ENCODE results near the gene FAM156A. TPM values are rescaled to one million over a fixed set of nuclear protein-coding genes. Genes with fewer than 3 reads are reported as not detected.
A peak's percentile ranks its signal among the peaks of the same experiment; 100 is the strongest.
"Not testable (repeated sequence)": the region's sequence is repeated elsewhere in the genome, so short reads cannot be mapped to it uniquely, and the experiment has no call there.

Gene FAM156A
- total RNA-seq (10 to 100 TPM in 2 of 6 donors, 1 to 10 TPM in 4; 3.2 to 11.5 (median 5.9) TPM), polyA plus RNA-seq (10 to 100 TPM; 14.2 to 23.0 TPM)

GRCh38 chrX:52958113-52958959, at the start of gene FAM156A:
Gene FAM156A (minus strand): TSS chrX:52958518. CDS start chrX:52948588, 9,930 bp downstream.
- H3K27ac ChIP-seq; DNase-seq; H3K27me3 ChIP-seq; H3K4me3 ChIP-seq; H3K36me3 ChIP-seq; H3K4me1 ChIP-seq; intact Hi-C loops (cut with DNase I); H3K9me3 ChIP-seq: not testable (repeated sequence)
- ATAC-seq = peak; percentile 89 to 95 (median 92)
- peak; percentile 92 for FAIRE-seq
- WGBS, 2 donors = no CpG with 5 or more reads among the region's 91 CpGs

DNA sequence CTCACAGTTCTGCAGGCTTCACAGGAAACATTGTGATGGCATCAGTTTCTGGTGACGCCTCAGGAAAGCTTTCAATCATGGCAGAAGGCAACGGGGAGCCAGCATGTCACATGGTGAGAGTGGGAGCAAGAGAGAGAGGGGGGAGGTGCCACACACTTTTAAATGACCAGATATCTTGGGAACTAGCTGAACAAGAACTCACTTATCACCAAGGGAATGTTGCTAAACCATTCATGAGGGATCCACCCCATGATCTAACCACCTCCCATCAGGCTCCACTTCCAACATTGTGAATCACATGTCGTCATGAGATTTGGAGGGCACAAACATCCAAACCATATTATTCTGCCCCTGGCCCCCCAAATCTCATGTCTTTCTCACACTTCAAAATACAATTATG, 47.0 kb upstream of the FAM156A start:
- Histone ChIP-seq H3K36me3 (no peaks in the 10 kb centered on the region), H3K9me3 (no peaks in the 10 kb centered on the region), H3K27ac (no peak overlapping the region), H3K4me3 (no peak overlapping the region), H3K4me1 (no peaks in the 10 kb centered on the region), H3K27me3 (peaks cover 0 to 27% (median 2%) of the 10 kb centered on the region in 4 donors)
- 25 to 32% methylated on average over 3 of the region's 3 CpGs for WGBS, 2 donors
- ATAC-seq = no peak
- TF ChIP-seq, protein P1, sequence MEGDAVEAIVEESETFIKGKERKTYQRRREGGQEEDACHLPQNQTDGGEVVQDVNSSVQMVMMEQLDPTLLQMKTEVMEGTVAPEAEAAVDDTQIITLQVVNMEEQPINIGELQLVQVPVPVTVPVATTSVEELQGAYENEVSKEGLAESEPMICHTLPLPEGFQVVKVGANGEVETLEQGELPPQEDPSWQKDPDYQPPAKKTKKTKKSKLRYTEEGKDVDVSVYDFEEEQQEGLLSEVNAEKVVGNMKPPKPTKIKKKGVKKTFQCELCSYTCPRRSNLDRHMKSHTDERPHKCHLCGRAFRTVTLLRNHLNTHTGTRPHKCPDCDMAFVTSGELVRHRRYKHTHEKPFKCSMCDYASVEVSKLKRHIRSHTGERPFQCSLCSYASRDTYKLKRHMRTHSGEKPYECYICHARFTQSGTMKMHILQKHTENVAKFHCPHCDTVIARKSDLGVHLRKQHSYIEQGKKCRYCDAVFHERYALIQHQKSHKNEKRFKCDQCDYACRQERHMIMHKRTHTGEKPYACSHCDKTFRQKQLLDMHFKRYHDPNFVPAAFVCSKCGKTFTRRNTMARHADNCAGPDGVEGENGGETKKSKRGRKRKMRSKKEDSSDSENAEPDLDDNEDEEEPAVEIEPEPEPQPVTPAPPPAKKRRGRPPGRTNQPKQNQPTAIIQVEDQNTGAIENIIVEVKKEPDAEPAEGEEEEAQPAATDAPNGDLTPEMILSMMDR (IDR thresholded peaks at IDR 0.05) = no peak
- intact Hi-C loops (cut with DNase I) = no loop called here
- no peak for DNase-seq
- no peak for FAIRE-seq

DNA sequence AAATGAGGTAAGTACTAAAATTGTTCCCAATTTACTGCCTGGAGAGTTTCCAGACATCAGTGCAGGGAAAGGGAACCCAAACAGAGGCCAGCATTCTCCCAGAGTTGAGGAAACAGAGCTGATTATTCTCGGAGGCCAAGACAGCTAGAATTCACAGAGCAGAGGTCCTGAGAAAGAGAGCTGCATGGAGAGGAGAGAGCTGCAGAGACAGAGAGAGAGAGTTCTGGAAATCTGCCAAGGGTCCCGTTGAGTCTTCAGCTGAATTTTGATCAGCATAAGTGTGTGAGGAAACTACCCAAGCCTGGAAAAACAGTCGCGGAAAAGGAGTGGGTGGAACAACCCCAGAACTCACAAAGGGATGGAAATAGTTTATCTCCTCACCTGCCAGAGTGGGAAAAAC, 46.5 kb upstream of the FAM156A start:
- Histone ChIP-seq H3K36me3 (no peaks in the 10 kb centered on the region), H3K4me3 (no peak overlapping the region), H3K27me3 (peaks cover 0 to 28% (median 2%) of the 10 kb centered on the region in 4 donors), H3K27ac (no peak overlapping the region), H3K9me3 (no peaks in the 10 kb centered on the region), H3K4me1 (no peaks in the 10 kb centered on the region)
- TF ChIP-seq, protein P1 (IDR thresholded peaks at IDR 0.05) = no peak
- FAIRE-seq (no peak), DNase-seq (no peak), ATAC-seq (no peak)
- 13 to 31% methylated on average over 4 of the region's 4 CpGs for WGBS, 2 donors
- intact Hi-C loops (cut with DNase I) = no loop called here

DNA sequence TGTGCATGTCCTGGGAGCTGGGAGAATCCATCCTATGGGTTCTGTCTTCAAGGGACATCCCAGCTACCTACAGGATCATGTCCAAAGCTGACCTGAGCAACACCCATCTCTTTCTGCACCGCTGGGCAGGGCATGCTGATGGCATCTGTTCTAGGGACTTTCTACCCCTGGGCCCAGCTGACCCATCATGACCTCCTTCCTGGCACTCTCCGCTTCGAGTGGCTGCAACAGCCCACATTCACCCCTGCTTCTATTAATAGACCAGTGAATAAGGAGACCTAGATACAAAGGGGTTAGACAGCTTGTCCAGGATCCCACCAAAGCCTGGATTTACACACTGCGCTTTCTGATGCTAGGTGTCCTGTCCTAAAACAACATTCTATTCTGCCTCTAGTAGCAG, 45.7 kb upstream of the FAM156A start:
- TF ChIP-seq, protein P1 (IDR thresholded peaks at IDR 0.05) = no peak
- peaks cover 0 to 28% (median 2%) of the 10 kb centered on the region in 4 donors for H3K27me3 ChIP-seq
- H3K27ac ChIP-seq = no peak overlapping the region
- ATAC-seq (no peak), FAIRE-seq (no peak), DNase-seq (no peak)
- no peaks in the 10 kb centered on the region for H3K36me3 ChIP-seq
- H3K9me3 ChIP-seq = no peaks in the 10 kb centered on the region
- H3K4me3 ChIP-seq = no peak overlapping the region
- 50 to 67% methylated on average over 4 of the region's 4 CpGs for WGBS, 2 donors
- intact Hi-C loops (cut with DNase I) = no loop called here
- no peaks in the 10 kb centered on the region for H3K4me1 ChIP-seq

DNA sequence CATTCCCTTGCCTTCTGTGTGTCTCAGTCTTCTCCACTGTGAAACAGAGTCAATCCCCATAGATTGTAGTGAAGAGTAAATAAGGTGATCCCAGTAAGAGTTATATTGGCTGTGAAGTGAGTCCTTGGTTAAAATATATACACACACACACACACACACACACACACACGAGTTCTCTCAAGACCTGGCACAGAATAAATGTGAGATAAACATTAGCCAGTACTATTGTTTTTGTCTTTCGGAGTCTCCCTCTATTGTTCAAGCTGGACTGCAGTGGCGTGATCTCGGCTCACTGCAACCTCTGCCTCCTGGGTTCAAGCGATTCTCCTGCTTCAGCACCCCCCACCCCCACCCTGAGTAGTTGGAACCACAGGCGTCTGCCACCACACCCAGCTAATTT, 44.8 kb upstream of the FAM156A start:
- ATAC-seq = no peak
- H3K27me3 ChIP-seq = peaks cover 0 to 25% (median 0%) of the 10 kb centered on the region in 4 donors
- no peaks in the 10 kb centered on the region for H3K9me3 ChIP-seq
- 13 to 36% methylated on average over 6 of the region's 6 CpGs for WGBS, 2 donors
- intact Hi-C loops (cut with DNase I) = no loop called here
- H3K27ac ChIP-seq = no peak overlapping the region
- TF ChIP-seq, protein P1 (IDR thresholded peaks at IDR 0.05) = no peak
- no peak for FAIRE-seq
- H3K4me3 ChIP-seq = no peak overlapping the region
- H3K4me1 ChIP-seq = no peaks in the 10 kb centered on the region
- DNase-seq = no peak
- no peaks in the 10 kb centered on the region for H3K36me3 ChIP-seq

Data from pancreas (tissue), 10 donors.